ENCODE results near the gene SLC25A22.

The SLC25A22 gene

DNA sequence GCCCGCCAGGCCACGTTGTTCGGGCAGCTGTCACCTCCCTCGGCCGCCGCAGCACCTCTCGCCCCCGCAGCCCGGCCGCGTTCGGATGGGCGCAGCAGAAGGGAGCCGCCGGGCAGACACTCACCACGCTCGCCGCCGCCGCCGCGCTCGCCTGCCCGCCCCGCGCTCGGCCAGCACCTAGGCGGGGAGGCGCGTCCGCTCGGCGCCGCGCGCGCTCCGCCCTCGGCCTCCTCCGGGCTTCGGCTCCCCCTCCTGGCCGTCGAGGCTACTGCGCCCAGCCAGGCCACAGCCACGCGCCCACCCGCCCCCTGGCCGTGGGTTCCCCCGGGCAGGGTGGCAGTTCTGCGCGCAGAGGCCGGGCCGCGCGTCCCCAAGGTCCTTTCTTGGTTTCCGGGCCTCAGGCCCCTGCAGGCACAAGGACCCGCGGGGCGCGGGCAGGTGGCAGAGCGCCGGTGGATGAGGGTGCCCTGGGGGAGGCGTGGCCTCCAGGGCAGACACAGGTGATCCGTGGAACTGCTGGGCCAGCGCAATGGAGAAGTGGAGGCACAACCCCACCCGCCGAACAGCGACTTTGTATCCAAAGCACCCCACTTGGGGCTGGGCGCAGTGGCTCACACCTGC is at the start of gene SLC25A22:
Gene SLC25A22, minus strand, starts transcription at position 189 of the 621 bp plus-strand sequence. CDS start 3,275 bp downstream, outside the sequence.
- peak; percentile 69 to 74 for DNase-seq (ENCODE audit: low read depth in 1 of 2, low spot score in 1 of 2)

- no peak for DNase-seq (ENCODE audit: low read depth in 1 of 2, low spot score in 1 of 2)
Observed at GRCh38 chr11:847876-848275, 49.8 kb upstream of the SLC25A22 start.

DNA sequence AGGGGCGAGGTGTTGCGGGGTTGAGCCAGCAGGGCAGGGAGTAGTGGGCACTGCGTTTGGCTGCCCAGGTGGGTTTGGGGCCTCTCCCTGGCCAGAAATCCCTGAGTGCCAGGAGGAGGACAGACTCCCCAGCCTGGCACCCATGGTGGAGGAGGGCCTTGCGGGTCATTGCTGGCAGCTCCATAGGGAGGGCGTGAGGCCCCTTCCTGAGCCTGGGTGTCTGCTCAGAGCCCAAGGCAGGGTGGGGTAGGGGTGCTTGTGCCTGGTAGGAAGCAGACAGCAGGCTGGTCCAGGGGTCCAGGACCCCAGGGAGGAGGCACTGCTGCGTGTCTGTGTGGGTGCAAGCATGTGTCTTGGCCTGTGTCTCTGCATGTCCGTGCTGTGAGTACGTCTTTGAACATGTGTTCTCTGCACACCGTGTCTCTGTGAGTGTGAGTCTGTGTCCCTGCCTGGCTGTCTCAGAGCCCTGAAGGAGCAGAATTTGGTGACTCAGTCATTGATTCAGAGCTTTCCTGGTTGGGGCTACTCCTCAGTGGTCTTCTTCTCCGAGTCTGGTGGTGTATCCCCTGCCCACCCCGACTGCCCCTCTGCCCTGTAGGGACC is 48.5 kb upstream of the SLC25A22 start:
- no peak for DNase-seq (ENCODE audit: low read depth in 1 of 2, low spot score in 1 of 2)

DNA sequence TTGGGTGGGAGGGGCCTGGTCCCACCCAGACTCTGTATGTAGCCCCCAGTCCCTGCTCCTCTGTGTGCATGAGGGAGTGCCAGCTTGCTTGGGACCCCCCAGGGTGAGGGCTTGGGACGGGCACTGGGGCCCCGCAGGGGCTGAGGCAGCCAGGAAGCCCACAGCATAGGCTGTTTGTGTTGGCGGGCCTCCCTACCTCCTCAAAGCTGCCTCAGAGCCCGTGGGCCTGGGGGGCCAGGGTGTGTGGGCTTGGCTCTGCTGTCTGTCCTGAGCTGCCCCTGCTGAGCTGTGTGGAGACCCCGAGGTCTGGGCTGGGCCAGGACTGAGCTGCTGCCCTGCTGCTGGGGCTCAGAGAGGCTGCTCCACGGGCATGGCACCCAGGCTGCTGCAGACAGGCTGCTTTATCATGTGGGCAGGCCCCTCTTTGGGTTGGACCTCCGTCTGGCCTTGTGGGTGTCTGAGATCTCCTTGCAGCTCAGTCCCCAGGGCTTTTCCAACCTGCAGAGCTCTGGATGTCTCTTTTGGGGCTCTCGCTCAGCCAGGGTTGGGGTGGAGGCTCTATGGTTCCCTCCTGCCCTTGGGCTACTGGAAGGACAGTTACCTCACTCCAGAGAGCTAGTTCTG is 47.9 kb upstream of the SLC25A22 start:
- DNase-seq (ENCODE audit: low read depth in 1 of 2, low spot score in 1 of 2), result no peak

DNA sequence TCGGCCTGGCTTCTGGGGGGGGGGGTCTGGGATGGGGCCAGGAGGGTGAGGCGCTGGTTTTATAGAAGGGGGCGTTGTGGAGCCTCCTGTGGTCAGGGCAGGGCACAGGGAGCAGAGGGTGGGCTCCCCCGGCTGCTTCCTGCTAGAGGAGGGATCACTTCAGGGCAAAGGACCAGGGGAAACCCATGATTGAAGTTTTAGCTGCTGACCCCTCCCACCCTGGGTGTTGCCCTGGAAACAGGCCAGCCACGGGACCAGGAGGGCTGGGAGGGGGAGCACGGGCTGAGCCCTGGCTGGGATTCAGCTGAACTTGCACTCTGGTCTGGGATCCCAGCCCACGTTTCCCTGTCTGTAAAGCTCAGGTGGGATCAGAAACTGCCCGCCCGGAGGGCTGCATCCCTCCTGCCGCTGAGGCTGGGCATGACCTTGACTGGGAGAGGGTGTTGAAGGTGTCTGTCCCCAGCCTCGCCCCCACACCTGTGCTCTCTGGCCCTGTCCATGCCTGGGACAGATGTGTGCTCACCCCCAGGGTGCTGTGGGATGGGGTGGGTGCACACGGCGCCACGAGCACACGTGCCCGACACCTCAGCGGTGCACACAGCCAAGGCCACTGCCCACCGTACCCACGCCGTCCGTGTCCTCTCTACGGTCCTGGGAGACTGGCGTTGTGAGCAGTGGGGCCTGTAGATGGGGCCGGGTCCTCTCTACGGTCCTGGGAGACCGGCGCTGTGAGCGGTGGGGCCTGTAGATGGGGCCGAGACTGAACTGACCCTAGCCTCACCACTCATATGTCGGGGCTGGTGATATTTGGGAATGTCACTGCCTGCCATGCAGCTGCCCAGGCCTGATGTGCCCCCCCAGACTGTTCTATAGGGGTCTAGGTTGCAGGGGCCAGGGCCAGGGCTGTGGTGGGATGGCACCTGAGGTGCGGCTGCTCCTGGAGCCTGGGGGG is 46.9 kb upstream of the SLC25A22 start:
- DNase-seq (ENCODE audit: low read depth in 1 of 2, low spot score in 1 of 2), result no peak

DNA sequence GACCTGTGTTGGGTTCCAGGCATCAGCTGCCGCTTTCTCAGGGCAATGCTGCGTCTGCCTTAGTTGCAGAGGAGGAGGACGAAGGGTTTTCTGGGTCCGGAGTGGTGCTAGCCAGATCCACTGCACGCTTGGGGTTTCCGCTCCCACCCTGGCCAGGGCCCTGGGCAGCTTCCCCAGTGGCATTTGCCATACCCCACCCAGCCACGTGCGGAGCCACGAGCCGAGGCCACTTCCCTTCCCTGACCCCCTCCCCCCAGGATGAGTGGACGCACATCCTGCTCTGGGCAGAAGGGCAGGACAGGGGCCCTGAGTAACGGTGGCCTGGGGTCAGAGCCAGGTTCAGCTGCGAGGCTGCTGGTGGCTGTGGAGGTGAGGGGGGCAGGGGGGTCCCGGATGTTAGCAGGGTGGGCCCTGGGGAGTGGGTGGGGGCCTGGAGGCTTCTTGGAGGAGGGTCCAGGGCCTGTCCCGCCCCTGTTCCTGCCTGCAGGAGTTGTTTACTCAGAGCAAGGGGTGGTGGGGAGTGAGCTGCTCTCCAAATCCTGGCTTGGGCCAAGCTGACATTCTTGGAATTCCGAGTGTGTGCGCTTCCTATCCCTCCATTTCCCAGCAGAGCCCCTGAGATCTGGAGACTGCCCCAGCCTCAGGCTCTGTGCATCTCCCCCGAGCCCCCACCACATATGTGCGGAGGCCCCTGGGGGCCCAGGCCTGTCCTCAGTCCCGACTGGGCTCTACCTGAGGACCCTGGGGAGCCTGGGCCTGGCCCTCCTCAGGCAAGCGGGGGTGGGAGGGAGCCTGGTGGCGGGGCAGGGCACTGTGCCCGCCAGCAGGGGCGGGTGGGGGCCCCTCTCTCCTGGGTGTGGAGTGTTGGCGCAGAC is 46.0 kb upstream of the SLC25A22 start:
- no peak for DNase-seq (ENCODE audit: low read depth in 1 of 2, low spot score in 1 of 2)

- DNase-seq (ENCODE audit: low read depth in 1 of 2, low spot score in 1 of 2), result no peak
Observed at GRCh38 chr11:843086-843734, 45.1 kb upstream of the SLC25A22 start.

- DNase-seq (ENCODE audit: low read depth in 1 of 2, low spot score in 1 of 2), result peak; percentile 78 to 84
Observed at GRCh38 chr11:842370-843002, 44.4 kb upstream of the SLC25A22 start, which contains the start of the genes POLR2L and TSPAN4. Gene POLR2L, minus strand, starts transcription at chr11:842529. Its CDS starts 21 bp downstream, at chr11:842508. Gene TSPAN4, plus strand, starts transcription at chr11:842852. Its CDS starts 7,453 bp downstream, at chr11:850305.

- DNase-seq (ENCODE audit: low read depth in 1 of 2, low spot score in 1 of 2), result no peak
Observed at GRCh38 chr11:841981-842369, 43.9 kb upstream of the SLC25A22 start.

DNA sequence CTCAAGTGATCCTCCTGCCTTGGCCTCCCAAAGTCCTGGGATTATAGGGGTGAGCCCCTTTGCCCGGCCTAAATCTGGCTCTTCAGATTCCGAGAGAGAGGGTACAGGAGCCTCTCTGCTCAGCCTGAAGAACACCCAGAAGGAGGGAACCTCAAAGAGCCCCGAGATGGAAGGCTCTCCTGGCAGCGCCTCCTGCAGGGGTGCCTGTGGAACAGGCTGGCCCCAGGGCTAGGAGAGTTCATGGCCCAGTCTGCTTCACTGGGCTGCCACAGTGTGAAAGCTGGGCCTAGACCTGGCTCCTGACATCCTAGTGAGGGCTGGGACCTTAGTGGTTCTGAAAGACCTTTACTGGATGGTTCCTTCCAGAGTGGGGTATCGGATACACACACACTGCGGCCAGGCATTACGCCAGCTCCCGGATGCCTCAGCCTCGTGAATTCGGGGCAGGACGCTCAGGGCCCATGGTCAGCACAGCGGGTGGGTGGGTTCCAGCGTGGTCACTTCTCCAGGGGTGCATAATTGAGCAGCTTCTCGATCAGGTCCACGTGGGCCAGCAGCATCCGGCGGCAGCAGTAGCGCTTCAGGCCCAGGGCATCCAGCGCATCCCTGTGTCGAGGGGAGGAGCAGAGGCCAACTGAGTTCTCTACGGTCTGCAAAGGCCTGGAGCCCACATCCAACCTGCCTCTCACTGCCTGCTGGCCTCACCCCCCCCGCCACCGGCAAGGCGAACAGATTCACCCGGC is 42.0 kb upstream of the SLC25A22 start:
- DNase-seq (ENCODE audit: low read depth in 1 of 2, low spot score in 1 of 2), result no peak

- no peak for DNase-seq (ENCODE audit: low read depth in 1 of 2, low spot score in 1 of 2)
Observed at GRCh38 chr11:839280-839623, 41.2 kb upstream of the SLC25A22 start.

DNA sequence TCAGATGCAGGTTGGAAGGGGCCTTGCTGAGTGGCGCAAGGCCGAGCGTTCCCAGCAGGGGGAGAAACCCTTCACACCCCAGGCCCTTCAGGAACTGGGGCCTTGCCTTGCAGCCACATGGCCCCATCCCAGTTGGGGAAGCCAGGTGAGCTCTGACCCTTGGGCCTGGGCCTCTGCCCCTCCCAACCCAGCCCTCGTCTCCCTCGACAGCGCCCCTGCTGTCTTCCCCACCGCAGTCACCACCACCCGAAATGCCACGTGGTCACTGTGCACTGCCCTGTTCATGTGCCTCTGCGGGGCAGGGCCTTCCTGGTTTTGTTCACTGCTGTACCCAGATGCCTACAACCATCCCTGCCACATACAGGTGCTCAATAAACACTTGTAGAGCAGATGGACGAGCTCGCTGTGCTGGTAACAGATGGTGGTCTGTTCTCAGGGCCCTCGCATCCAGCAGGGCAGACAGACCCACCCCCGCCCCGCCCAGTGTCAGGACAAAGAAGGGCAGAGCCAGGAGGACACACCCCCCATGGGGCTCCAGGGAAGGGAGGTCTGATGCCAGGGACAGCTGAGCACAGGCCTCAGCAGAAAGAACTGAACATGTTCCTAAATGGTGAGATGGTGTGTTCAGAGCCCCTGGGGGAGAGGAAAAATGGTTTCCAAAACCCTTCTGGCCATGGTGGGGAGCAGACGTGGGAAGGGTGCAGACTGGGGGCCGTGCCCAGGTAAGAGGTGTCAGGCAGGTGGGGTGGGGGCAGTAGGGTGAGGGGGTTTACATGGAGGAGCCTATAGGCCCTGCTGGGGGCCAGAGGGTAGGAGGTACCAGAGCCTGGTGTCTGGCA is 40.6 kb upstream of the SLC25A22 start:
- DNase-seq (ENCODE audit: low read depth in 1 of 2, low spot score in 1 of 2), result no peak

GRCh38 chr11:837990-838307 is 39.9 kb upstream of the SLC25A22 start:
- DNase-seq (ENCODE audit: low read depth in 1 of 2, low spot score in 1 of 2), result no peak

GRCh38 chr11:837189-837989 is 39.3 kb upstream of the SLC25A22 start:
- DNase-seq (ENCODE audit: low read depth in 1 of 2, low spot score in 1 of 2), result no peak

DNA sequence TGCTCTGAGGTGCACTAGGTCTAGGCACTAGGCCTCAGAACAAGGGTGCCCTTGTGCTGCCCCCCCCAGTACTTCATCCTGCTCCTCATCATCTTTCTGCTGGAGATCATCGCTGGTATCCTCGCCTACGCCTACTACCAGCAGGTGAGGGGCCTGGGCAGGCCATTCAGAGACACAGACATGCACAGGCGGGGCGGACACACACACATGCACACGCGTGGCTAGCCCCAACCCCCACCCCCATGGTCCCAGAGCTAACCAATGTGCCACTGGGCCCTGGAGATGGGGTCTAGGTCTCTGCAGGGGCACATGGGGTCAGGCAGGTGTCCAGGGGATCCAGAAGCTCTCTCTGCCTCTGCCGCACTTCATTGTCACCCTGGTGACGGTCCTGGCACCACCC is 38.6 kb upstream of the SLC25A22 start:
- DNase-seq (ENCODE audit: low read depth in 1 of 2, low spot score in 1 of 2), result no peak

- no peak for DNase-seq (ENCODE audit: low read depth in 1 of 2, low spot score in 1 of 2)
Observed at GRCh38 chr11:836274-836673, 38.2 kb upstream of the SLC25A22 start.

All from activated CD4-positive, alpha-beta T cell treated with anti-CD3 and anti-CD28 coated beads, Interleukin-2, amount 50 U/mL, for 24 hours (primary cell).